ENCODE measurements around the gene MYMK.

The MYMK gene

DNA sequence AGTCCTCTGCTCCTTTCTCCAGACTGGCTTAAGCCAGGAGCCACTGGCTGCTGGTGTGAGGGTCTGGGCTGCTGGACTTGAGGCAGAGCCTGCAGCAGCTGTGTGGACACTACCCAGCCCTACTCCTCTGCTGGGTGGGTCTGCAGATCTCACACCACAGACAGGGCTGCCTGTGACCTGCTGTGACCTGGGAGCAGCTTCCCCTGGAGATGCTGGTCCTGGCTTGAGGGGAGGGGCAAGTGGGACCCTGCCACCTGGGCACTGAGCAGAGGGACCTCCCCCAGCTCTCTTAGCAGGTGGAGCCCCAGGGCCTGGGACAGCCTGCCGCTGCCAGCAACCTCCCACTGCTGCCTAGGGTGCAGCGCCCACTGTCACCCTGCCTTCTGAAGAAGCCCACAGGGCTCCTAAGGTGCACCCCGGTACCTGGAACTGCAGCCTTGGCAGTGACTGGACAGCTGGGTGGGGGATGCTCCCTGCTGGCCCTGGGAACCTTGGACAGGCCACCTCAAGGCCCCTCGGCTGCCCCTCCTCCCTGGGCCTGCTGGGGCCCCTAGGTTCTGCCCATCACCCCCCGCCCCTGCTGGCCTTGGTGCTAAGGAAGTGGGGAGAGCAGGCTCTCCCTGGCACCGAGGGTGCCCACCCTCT, 55.9 kb downstream of the MYMK start:
- H3K36me3 ChIP-seq (ENCODE audit: control insufficient read depth, insufficient read depth, low read length), result peaks cover 10% of the 10 kb centered on the region
- H3K9me3 ChIP-seq (ENCODE audit: control insufficient read depth, low read length), result no peaks in the 10 kb centered on the region
- peaks cover 41% of the 10 kb centered on the region for H3K4me1 ChIP-seq (ENCODE audit: control insufficient read depth, insufficient read depth, low read length)
- no peak overlapping the region for H3K4me3 ChIP-seq (ENCODE audit: low read length)
- no peaks in the 10 kb centered on the region for H3K27me3 ChIP-seq (ENCODE audit: control insufficient read depth, insufficient read depth, low read length)
- H3K9ac ChIP-seq (ENCODE audit: low read length), result no peak overlapping the region

DNA sequence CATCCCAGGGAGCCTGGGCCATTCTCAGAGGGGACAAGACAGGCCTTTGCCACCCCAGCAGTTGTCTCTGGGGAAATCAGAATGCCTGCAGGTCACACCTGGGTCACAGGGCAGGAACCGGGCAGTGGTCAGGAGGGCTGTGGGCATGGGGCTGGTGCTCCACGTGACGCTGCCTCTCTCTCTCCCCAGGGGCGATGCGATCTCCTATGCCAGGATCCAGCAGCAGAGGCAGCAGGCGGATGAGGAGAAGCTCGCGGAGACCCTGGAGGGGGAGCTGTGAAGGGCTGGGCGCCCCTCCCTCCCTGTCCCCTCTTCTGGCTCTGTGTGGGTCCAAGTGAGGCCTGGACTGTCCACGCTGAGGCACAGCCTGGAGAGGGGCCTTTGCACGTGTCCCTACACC, 56.4 kb downstream of the MYMK start:
- peaks cover 41% of the 10 kb centered on the region for H3K4me1 ChIP-seq (ENCODE audit: control insufficient read depth, insufficient read depth, low read length)
- no peak overlapping the region for H3K9ac ChIP-seq (ENCODE audit: low read length)

DNA sequence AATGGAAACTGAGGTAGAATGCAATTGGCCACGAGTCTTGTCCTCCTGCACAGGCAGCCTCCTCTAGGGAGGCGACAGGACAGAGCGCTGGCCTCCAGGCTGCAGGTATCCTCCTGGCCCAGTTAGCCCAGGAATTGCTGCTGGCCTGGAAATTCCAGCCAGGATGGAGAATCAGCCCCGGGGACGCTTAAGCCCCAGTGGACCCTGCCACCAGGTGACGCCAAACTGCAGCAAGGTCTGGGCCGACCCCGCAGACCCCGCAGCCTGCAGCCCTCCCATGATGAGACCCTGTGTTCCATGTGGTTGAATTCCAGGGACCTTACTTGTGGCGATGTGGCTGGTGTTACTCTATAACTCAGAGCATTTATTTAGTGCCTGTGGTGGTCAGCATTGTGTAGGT, 57.7 kb downstream of the MYMK start:
- H3K36me3 ChIP-seq (ENCODE audit: control insufficient read depth, insufficient read depth, low read length), result peaks cover 10% of the 10 kb centered on the region
- peaks cover 41% of the 10 kb centered on the region for H3K4me1 ChIP-seq (ENCODE audit: control insufficient read depth, insufficient read depth, low read length)
- no peak overlapping the region for H3K4me3 ChIP-seq (ENCODE audit: low read length)
- no peak overlapping the region for H3K9ac ChIP-seq (ENCODE audit: low read length)
- H3K9me3 ChIP-seq (ENCODE audit: control insufficient read depth, low read length), result no peaks in the 10 kb centered on the region
- no peaks in the 10 kb centered on the region for H3K27me3 ChIP-seq (ENCODE audit: control insufficient read depth, insufficient read depth, low read length)

More for the DNA sequence above, 56.4 kb downstream of the MYMK start:
- Histone ChIP-seq H3K9me3 (ENCODE audit: control insufficient read depth, low read length) (no peaks in the 10 kb centered on the region), H3K4me3 (ENCODE audit: low read length) (no peak overlapping the region), H3K27me3 (ENCODE audit: control insufficient read depth, insufficient read depth, low read length) (no peaks in the 10 kb centered on the region), H3K36me3 (ENCODE audit: control insufficient read depth, insufficient read depth, low read length) (peaks cover 10% of the 10 kb centered on the region)

DNA sequence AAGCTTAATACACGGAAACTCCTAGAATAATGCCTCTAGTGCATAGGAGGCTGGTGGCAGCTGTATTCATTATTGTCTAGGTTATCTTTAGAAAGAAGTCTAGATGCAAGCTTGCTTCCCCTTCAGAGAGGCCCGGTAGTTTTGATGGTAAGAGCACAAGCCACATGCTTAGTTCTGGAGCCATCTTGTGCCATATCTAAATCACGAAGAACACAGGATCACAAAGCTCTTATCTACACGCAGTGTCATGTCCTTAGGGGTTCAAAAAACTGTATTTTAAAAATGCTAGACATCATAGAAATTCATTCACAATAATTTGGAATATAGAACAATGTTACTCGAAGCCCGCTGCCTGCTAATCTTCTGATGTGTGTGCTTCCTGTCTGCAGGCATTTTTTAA, 58.8 kb downstream of the MYMK start:
- H3K9me3 ChIP-seq (ENCODE audit: control insufficient read depth, low read length), result no peaks in the 10 kb centered on the region
- peaks cover 10% of the 10 kb centered on the region for H3K36me3 ChIP-seq (ENCODE audit: control insufficient read depth, insufficient read depth, low read length)
- no peak overlapping the region for H3K4me3 ChIP-seq (ENCODE audit: low read length)

DNA sequence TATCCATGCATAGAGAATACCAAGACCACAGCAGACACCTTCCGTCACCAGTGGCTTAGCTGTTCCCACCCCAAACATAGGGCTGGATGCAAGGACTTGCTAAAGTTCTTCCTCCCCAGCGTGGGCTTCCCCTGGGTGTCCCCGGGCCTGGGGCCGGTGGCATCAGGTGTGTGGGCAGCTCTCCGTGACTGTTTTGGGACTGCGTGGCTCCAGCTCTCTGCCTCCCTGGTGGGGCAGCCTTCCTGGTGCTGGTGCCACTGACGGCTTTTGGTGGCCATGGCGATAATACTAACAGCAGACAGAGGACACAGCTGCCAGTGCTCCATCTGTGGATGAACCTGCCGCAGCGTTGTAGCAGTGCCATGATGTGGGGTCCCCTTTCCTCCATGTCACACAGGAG, 60.1 kb downstream of the MYMK start:
- no peak overlapping the region for H3K9ac ChIP-seq (ENCODE audit: low read length)
- peaks cover 30% of the 10 kb centered on the region for H3K4me1 ChIP-seq (ENCODE audit: control insufficient read depth, insufficient read depth, low read length)
- H3K36me3 ChIP-seq (ENCODE audit: control insufficient read depth, insufficient read depth, low read length), result peaks cover 10% of the 10 kb centered on the region

More for the DNA sequence above, 58.8 kb downstream of the MYMK start:
- Histone ChIP-seq H3K4me1 (ENCODE audit: control insufficient read depth, insufficient read depth, low read length) (peaks cover 42% of the 10 kb centered on the region), H3K9ac (ENCODE audit: low read length) (no peak overlapping the region), H3K27me3 (ENCODE audit: control insufficient read depth, insufficient read depth, low read length) (no peaks in the 10 kb centered on the region)

More for the DNA sequence above, 60.1 kb downstream of the MYMK start:
- Histone ChIP-seq H3K27me3 (ENCODE audit: control insufficient read depth, insufficient read depth, low read length) (no peaks in the 10 kb centered on the region), H3K9me3 (ENCODE audit: control insufficient read depth, low read length) (no peaks in the 10 kb centered on the region), H3K4me3 (ENCODE audit: low read length) (no peak overlapping the region)

All from mucosa of stomach (tissue), 1 donor.